ENCODE data around the gene PRMT1.
A peak's percentile ranks its signal among the peaks of the same experiment; 100 is the strongest.

DNA sequence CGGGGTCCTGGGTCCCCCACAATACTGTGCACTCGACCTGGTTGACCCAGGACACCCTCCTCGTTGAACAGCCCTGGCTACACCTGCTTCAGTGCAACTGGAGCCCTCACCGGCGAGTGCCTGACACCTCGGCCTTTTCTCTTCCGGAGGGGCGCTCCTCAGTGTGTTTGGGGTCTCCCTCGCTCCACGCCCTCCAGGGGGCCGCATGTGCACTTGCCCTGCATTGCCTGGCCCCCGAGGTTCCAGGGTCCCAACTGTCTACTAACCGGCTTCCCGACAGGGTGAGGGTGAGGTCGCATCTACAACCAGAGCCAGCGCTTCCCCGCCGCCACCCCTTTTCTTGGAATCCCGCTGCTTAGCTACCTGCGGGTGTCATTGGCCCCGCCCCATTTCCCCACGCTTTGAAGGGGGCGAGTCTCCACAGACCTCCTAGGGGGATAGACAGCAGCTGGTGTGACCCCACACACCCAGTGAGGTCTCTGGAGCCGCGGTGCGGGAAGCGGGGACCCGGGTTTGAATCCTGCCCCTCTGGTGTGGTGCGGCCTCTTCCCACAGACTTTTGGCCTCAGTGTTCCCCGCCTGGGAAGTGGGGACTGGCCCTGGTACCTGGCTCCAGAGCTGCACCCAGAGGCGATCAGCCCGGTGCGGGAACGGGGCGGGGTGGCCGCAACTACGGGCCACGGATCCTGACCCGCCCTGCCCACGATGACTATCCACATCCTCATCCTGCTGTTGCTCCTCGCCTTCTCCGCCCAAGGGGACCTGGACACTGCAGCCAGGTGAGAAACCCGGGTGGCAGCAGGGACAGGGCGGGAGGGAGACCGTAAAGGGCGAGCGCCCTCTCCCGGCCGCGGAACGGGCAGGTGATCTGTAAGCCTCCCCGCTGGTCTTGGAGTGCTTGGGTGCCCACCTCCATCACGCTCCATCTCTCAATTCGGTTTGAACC, 12.3 kb downstream of the PRMT1 start, which contains the start of gene ADM5:
- TF ChIP-seq, protein P1, sequence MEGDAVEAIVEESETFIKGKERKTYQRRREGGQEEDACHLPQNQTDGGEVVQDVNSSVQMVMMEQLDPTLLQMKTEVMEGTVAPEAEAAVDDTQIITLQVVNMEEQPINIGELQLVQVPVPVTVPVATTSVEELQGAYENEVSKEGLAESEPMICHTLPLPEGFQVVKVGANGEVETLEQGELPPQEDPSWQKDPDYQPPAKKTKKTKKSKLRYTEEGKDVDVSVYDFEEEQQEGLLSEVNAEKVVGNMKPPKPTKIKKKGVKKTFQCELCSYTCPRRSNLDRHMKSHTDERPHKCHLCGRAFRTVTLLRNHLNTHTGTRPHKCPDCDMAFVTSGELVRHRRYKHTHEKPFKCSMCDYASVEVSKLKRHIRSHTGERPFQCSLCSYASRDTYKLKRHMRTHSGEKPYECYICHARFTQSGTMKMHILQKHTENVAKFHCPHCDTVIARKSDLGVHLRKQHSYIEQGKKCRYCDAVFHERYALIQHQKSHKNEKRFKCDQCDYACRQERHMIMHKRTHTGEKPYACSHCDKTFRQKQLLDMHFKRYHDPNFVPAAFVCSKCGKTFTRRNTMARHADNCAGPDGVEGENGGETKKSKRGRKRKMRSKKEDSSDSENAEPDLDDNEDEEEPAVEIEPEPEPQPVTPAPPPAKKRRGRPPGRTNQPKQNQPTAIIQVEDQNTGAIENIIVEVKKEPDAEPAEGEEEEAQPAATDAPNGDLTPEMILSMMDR (IDR thresholded peaks at IDR 0.05; ENCODE audit: low read length) = peak; percentile 51
- TF ChIP-seq EZH2 (IDR thresholded peaks at IDR 0.05; ENCODE audit: borderline replicate concordance, low read length) = no peak

All from OCI-LY1 (cell line).